Measurements from ENCODE around the gene FAXDC2. TPM values are rescaled to one million over a fixed set of nuclear protein-coding genes. Genes with fewer than 3 reads are reported as not detected.

Gene FAXDC2
- total RNA-seq, 2 donors from 2014 or later, result 8.0 to 10.9 TPM

GRCh38 chr5:154786414-154786813 lies 64.0 kb downstream of the FAXDC2 start:
- DNase-seq, result no peak
- H3K27me3 ChIP-seq, result no peaks in the 10 kb centered on the region
- WGBS, 2 donors, result 26 to 61% methylated on average over 2 of the region's 2 CpGs
- intact Hi-C loops (cut with DNase I), result no loop called here
- H3K27ac ChIP-seq, result peak overlapping the region in 1 of 4 donors; percentile 34
- H3K9me3 ChIP-seq, result no peaks in the 10 kb centered on the region
- no peak for TF ChIP-seq POLR2A (IDR thresholded peaks at IDR 0.05)
- H3K36me3 ChIP-seq (replicated peaks in 1 of 2; ENCODE audit: insufficient read depth in 1 of 2, low read depth in 2 of 2), result peaks cover 0 to 6% of the 10 kb centered on the region in 2 donors
- H3K4me1 ChIP-seq, result peaks cover 71% of the 10 kb centered on the region
- H3K4me3 ChIP-seq, result no peak overlapping the region
- ATAC-seq, result no peak

GRCh38 chr5:154784856-154785255 lies 65.5 kb downstream of the FAXDC2 start:
- H3K36me3 ChIP-seq (replicated peaks in 1 of 2; ENCODE audit: insufficient read depth in 1 of 2, low read depth in 2 of 2), result no peaks in the 10 kb centered on the region
- no peak overlapping the region for H3K27ac ChIP-seq
- WGBS, 2 donors, result 46 to 57% methylated on average over 2 of the region's 2 CpGs
- no peak overlapping the region for H3K4me3 ChIP-seq
- H3K27me3 ChIP-seq, result no peaks in the 10 kb centered on the region
- no peak for ATAC-seq
- H3K9me3 ChIP-seq, result no peaks in the 10 kb centered on the region
- H3K4me1 ChIP-seq, result peaks cover 87% of the 10 kb centered on the region
- DNase-seq, result no peak
- TF ChIP-seq CTCF (IDR thresholded peaks at IDR 0.05) (no peak), POLR2A (IDR thresholded peaks at IDR 0.05) (no peak)
- intact Hi-C loops (cut with DNase I), result no loop called here

- peak; percentile 49 for ATAC-seq
Measured at GRCh38 chr5:154783774-154784460, 66.5 kb downstream of the FAXDC2 start.

GRCh38 chr5:154782812-154783592 lies 67.4 kb downstream of the FAXDC2 start:
- intact Hi-C loops (cut with DNase I), result no loop called here
- no peaks in the 10 kb centered on the region for H3K36me3 ChIP-seq (replicated peaks in 1 of 2; ENCODE audit: insufficient read depth in 1 of 2, low read depth in 2 of 2)
- TF ChIP-seq POLR2A (IDR thresholded peaks at IDR 0.05), result no peak
- TF ChIP-seq CTCF (IDR thresholded peaks at IDR 0.05), result no peak
- H3K4me3 ChIP-seq, result no peak overlapping the region
- ATAC-seq (no peak), DNase-seq (no peak)
- H3K4me1 ChIP-seq, result peaks cover 92% of the 10 kb centered on the region
- H3K9me3 ChIP-seq, result no peaks in the 10 kb centered on the region
- no peaks in the 10 kb centered on the region for H3K27me3 ChIP-seq
- 27 to 40% methylated on average over 1 of the region's 1 CpG for WGBS, 2 donors
- H3K27ac ChIP-seq, result peak overlapping the region in 2 of 4 donors; percentile 42 to 45

More at GRCh38 chr5:154783774-154784460, 66.5 kb downstream of the FAXDC2 start:
- Histone ChIP-seq H3K27me3 (no peaks in the 10 kb centered on the region), H3K9me3 (no peaks in the 10 kb centered on the region), H3K4me1 (peaks cover 96% of the 10 kb centered on the region), H3K27ac (peak overlapping the region in 3 of 4 donors; percentile 37 to 45 (median 42)), H3K36me3 (replicated peaks in 1 of 2; ENCODE audit: insufficient read depth in 1 of 2, low read depth in 2 of 2) (no peaks in the 10 kb centered on the region), H3K4me3 (no peak overlapping the region)
- TF ChIP-seq CTCF (IDR thresholded peaks at IDR 0.05) (no peak), POLR2A (IDR thresholded peaks at IDR 0.05) (no peak)
- DNase-seq, result peak in 2 of 4 donors; percentile 20 to 34
- WGBS, 2 donors, result 50 to 55% methylated on average over 10 to 11 of the region's 11 CpGs
- intact Hi-C loops (cut with DNase I), result no loop called here

GRCh38 chr5:154782326-154782725 lies 68.1 kb downstream of the FAXDC2 start:
- H3K27ac ChIP-seq, result peak overlapping the region in 3 of 4 donors; percentile 24 to 45 (median 42)
- WGBS, 2 donors, result 29 to 42% methylated on average over 3 to 4 of the region's 4 CpGs
- no peak overlapping the region for H3K4me3 ChIP-seq
- H3K36me3 ChIP-seq (replicated peaks in 1 of 2; ENCODE audit: insufficient read depth in 1 of 2, low read depth in 2 of 2), result no peaks in the 10 kb centered on the region
- peaks cover 85% of the 10 kb centered on the region for H3K4me1 ChIP-seq
- no peaks in the 10 kb centered on the region for H3K9me3 ChIP-seq
- DNase-seq (peak in 1 of 4 donors; percentile 36), ATAC-seq (peak; percentile 31)
- no peaks in the 10 kb centered on the region for H3K27me3 ChIP-seq
- TF ChIP-seq POLR2A (IDR thresholded peaks at IDR 0.05) (no peak), CTCF (IDR thresholded peaks at IDR 0.05) (no peak)
- intact Hi-C loops (cut with DNase I), result no loop called here

Data from body of pancreas (tissue), 4 donors.